KG1 (cell line): ENCODE data around the gene ANGPTL7.
"Not testable (repeated sequence)": the region's sequence is repeated elsewhere in the genome, so short reads cannot be mapped to it uniquely, and the experiment has no call there.

ENCODE experiments used
- DNase-seq: peaks from one replicate; lab custom pipeline; 2025; lab: John Stamatoyannopoulos, UW

The ANGPTL7 gene

GRCh38 chr1:11169202-11169601, 20.0 kb upstream of the ANGPTL7 start:
- no peak for DNase-seq

- no peak for DNase-seq
Measured at GRCh38 chr1:11170102-11170501, 19.1 kb upstream of the ANGPTL7 start.

DNA sequence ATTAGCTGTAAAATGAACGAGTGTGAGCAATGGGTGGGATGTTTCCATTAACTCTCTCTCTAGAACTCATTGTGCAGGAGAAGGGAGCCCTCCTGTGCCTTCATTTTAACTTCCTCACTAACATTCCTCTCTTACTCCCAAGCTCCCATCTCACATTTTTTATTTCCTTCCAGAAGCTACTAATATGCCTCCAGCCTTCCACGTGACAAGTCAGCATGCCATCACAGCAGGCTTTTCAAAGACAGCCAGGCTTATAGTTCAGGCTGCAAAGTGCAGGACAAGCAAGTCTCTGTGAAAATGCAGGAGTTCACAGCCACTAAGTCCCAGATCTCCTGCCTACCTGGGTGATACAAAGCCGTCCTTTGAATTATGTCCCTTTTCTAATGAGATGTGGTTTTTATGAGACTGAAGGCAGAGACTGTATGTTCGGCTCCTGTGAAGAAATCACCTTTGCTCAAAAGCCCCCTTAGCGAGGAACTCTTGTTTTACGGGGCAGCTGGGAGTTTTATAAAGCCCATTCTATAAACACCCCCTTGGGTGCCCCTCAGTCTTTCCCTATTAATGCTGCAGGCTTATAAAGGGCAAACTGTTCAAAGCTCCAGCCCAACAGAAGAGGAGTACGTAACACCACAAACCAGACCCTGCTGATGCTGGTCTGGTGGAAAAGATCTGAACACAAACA, 14.8 kb upstream of the ANGPTL7 start:
- no peak for DNase-seq

GRCh38 chr1:11175461-11175860, 13.7 kb upstream of the ANGPTL7 start:
- DNase-seq: no peak

- DNase-seq: no peak
Measured at GRCh38 chr1:11176081-11176706, 13.0 kb upstream of the ANGPTL7 start.

DNA sequence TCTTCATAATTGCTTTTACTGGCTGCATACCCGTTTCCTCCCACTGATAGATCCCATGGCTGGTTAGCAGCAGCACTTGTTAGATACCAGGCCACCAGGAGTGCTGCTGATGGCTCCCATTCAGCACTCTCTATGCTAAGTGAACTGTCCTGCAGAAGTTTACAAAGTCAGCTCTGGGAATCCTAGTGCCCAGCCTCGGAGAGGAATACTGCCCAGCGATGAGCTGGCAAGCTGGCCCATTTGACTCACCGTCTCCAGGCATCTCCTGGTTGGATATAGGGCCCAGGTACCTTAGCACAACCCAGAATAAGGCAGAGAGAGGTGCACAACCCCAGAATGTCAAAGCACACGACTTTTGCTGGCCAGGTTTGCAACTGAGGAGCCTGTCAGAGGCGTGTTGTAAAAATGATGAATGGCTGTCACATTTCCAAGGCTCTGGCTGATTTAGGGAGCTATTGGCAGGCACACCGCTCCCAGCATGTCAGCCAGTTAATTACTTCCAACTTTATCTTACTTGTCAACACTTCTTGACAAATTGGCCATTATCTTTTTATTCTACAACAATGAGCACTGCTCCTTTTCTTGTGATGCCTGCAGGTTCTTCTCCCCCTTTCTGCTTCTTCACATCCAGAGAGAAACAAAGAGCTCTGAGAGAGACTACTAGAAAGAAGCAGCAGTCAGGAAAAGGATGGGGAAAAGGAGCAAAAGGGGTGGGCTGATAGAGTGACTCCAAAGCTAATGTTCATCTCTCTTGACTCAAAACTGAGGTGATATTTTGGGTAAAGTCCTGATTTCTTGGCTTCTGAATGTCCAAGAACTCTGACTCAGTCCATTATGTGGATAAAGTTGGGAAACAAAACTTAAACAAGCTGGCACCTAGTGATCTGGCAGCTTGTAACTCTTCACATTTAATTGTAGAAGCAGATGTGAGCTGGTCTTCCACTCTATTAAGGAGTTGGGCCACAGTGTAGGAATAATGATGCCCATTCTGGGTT, 10.8 kb upstream of the ANGPTL7 start:
- no peak for DNase-seq

DNA sequence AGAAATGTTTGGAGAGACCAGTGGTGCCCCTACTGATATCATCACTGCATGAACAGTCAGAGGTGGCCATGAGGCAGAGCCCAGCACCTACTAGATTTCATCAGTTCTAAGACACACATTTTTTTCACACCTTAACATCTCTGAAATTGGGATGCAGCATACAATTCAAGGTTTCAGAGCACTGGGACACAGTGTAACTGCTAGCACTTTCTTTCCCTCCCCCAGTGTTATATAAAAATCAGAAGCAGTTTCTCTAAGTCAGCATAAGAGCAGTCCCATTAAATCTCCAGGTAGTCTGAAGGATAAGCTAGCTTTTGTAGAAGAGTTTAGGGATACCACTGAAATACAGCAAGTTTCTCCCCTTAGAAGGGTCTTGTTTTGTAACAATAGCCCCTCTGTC, 10.0 kb upstream of the ANGPTL7 start:
- no peak for DNase-seq

GRCh38 chr1:11179749-11180148, 9.4 kb upstream of the ANGPTL7 start:
- DNase-seq: not testable (repeated sequence)

DNA sequence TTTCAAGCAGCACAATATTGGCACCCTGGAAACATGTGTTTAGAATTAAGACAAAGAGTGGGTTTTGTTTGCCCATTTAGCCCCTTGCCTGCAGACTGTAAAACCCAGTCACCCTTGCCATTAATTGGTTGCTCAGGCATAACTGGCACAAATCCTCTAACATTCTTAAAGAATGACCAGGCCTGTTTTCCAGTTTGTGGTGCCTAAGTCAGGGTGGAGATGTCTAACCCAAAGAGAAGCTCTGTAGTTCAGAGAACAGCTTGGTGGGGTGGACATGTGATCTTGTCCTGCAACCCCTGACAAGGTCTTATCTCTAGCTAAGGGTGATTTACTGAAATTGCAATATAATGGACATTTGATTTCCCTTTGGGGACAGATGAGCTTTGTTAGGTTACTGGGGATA, 8.8 kb upstream of the ANGPTL7 start:
- no peak for DNase-seq

DNA sequence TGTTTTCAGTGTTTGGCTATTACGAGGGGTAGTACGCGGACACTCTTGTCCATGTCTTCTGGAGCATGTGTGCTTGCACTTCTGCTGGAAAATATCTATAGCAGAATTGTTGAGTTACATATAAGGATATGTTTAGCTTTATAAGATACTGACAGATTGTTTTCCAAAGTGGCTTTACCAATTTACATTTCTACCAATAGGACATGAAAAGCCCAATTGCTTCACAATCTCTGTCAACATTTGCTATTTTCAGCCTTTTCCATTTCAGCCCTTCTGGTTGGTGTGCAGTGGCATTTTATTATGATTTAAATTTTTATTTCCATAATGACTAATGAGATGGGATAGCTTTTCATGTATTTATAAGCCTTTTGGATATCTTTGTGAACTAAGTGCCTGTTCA, 6.3 kb upstream of the ANGPTL7 start:
- no peak for DNase-seq

- no peak for DNase-seq
Measured at GRCh38 chr1:11184973-11185372, 4.2 kb upstream of the ANGPTL7 start.

DNA sequence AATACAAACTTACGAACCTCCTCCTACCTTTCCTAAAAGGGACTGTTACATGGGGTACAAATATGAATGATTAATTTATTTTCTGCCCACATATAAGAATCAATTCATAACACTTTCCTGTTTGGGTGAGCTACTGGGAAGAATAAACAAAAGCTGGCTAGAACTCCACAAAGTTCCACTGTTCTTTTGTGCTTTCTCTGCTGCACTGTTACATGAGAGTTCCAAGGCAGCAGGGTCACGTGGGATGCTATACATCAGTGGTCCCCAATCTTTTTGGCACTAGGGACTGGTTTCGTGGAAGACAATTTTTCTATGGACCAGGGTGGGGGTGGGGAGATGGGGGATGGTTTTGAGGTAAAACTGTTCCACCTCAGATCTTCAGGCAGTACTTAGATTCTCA, 2.2 kb upstream of the ANGPTL7 start:
- no peak for DNase-seq

DNA sequence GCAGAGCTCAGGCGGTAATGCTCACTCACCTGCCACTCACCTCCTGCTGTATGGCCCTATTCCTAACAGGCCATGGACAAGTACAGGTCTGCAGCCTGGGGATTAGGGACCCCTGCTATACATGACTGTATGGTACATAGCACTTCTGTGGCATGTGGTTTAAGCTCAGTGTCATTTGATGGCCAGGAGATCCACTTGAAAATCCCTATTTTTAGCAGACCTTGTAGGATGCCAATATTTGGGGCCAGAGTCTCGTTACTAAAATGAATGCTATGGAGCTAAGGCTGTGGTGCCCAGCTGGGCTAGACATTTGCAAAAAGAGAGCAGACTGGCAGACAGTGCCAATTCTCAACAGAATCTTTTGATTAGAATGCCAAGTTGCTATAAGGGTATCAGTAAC, 1.7 kb upstream of the ANGPTL7 start:
- no peak for DNase-seq

DNA sequence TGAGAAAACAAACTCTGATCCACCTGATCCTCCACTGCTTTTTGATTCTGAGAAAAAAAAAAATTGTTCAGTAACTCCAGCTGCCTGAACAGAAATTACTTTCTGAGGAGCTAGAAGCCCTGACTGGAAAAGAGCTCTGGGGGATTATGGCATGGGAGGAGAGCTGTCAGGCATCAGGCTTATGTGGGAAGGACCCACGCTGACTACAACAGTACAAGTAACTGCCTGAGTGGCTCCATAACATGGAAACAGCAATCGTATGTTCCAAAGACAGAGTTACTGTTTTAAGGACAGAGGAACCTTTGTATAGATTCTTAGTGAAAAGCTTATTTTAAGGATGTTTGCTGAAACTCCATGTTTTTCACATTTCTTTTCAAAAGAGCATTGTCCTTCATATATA, 1.2 kb upstream of the ANGPTL7 start:
- DNase-seq: no peak

DNA sequence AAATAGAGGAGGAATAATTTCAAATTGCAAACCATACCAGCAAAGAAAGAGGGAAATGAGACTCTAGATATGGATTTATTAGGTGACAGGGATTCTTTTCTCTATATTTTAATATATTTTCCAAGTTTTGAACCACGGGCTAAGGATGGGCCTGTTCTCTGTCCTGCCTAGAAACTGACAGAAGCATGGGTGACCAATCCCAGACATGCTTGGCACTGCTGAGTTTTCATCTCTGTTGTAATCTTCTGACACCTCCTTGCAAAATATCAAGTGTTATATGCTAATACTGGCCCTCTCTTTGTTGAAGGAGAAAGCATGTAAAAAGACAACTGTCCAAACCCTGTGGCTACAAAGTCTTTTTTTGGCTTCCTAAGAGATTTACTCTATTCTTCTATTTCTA, 774 bp upstream of the ANGPTL7 start:
- no peak for DNase-seq

DNA sequence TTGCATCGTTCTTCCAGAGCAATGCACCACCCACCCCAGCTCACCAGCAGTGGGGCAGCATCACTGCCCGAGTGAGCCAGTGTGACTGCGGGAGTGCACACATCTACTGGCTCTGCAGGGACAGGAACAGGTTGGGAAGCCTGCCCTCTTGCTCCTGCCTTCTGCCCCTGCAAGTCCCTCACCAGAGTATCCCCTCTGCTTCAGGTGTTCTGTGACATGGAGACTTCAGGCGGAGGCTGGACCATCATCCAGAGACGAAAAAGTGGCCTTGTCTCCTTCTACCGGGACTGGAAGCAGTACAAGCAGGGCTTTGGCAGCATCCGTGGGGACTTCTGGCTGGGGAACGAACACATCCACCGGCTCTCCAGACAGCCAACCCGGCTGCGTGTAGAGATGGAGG, 4.2 kb downstream of the ANGPTL7 start:
- no peak for DNase-seq

GRCh38 chr1:11194407-11195176, 5.4 kb downstream of the ANGPTL7 start:
- no peak for DNase-seq

DNA sequence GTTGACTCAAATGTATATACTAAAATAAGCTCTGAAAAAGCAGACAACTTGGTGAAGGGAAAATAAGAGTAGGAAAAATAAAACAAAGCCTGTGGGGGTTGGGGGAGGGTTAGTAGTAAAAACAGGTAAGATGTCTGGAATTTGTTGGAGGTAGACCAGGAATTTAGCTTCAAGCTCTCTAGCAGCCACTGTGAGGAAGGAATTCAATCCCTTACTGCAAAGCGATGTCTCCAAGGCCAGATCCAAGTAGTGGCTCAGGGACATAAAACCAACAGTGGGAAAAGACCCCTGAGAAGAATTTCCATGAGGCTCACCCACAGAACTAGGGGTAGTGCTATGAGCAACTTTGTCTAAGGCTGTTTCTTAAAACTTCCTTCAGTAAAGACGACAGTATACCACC, 7.8 kb downstream of the ANGPTL7 start:
- DNase-seq: no peak

DNA sequence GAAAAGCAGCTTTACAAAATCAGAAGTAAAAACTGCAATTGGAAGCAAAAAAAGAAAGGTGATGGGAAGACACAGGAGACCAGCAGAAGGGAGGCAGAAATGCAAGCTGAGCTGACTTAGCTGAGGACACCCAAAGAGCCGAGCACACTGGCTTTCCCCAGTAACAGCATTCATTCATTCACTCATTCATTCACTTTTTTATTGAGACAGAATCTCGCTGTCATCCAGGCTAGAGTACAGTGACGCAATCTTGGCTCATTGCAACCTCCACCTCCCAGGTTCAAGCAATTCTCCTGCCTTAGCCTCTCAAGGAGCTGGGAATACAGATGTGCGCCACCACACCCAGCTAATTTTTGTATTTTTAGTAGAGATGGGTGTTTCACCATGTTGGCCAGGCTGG, 8.2 kb downstream of the ANGPTL7 start:
- no peak for DNase-seq

GRCh38 chr1:11198257-11198656, 9.1 kb downstream of the ANGPTL7 start:
- no peak for DNase-seq

- no peak for DNase-seq
Measured at GRCh38 chr1:11198851-11199594, 9.9 kb downstream of the ANGPTL7 start.
